HepG2 (cell line): ENCODE results near the gene VAMP8. TPM values are rescaled to one million over a fixed set of nuclear protein-coding genes. Genes with fewer than 3 reads are reported as not detected.

Source experiments
- ATAC-seq: fragments of 200-7000 bp; cut with Tn5 transposase; 3 replicates; pipeline ENCODE4 v1.9.1; 2020; ENCODE audit warnings: mild to moderate bottlenecking, moderate library complexity
- BruUV-seq: library from RNA; stranded (reverse); fragments of 400-500 nt; replicated peaks from 2 replicates; lab custom pipeline; 2021; lab: Mats Ljungman, UMichigan
- CTCF ChIA-PET: fragments of 300-600 bp; formaldehyde crosslinking; extraction: SDS; loops from one replicate; lab custom pipeline; 2021; ENCODE audit warnings: low total read pairs, inconsistent platforms, low intra/inter-chr PET ratio; lab: Yijun Ruan, JAX
- POLR2A ChIA-PET: fragments of 350-600 bp; sonication (Branson Sonifier 250); formaldehyde crosslinking; loops from one replicate; lab custom pipeline; 2020; ENCODE audit warnings: antibody characterized with exemption, inconsistent platforms; lab: Yijun Ruan, JAX
- DNase-seq: peaks from one replicate; pipeline ENCODE4 v3.0.0-alpha.2; 2015; ENCODE audit warnings: low spot score
- FAIRE-seq: peaks from 3 replicates; lab custom pipeline; 2011; peaks lifted over from hg19 to GRCh38; lab: Jason Lieb, UNC
- H2AFZ ChIP-seq: one replicate; pipeline ENCODE4 v1.6.1; 2011; ENCODE audit warnings: low read length, inconsistent platforms
- H3K27ac ChIP-seq: fragments of 300-600 bp; 3 replicates; pipeline ENCODE4 v1.8.0; 2011; ENCODE audit warnings: mixed run types, mild to moderate bottlenecking, mixed read lengths, low read length, inconsistent platforms; ENCODE audit not compliant: insufficient read depth; ENCODE audit errors: extremely low read length
- H3K27me3 ChIP-seq, 2 experiments: fragments of 200-600 bp in 1 of 2; 2 replicates in 1 of 2; 3 replicates in 1 of 2; pipeline versions ENCODE4 v1.6.0 to v1.8.0; 2011; ENCODE audit warnings: low read length in 2 of 2, mild to moderate bottlenecking in 2 of 2, moderate library complexity in 2 of 2, inconsistent platforms in 1 of 2; ENCODE audit not compliant: insufficient read depth in 2 of 2, control insufficient read depth in 1 of 2
- H3K36me3 ChIP-seq, 2 experiments: fragments of 200-600 bp in 1 of 2; replicated peaks in 1 of 2; 2 replicates in 1 of 2; 3 replicates in 1 of 2; pipeline versions ENCODE4 v1.5.1 to v1.8.0; 2011; ENCODE audit warnings: low read length in 2 of 2, inconsistent platforms in 1 of 2; ENCODE audit not compliant: insufficient read depth in 2 of 2, control insufficient read depth in 1 of 2
- H3K4me1 ChIP-seq: 2 replicates; pipeline ENCODE4 v1.5.1; 2012; ENCODE audit warnings: low read length, inconsistent platforms; ENCODE audit not compliant: insufficient read depth
- H3K4me2 ChIP-seq: 2 replicates; pipeline ENCODE4 v1.6.0; 2011; ENCODE audit warnings: low read depth, low read length, inconsistent platforms
- H3K4me3 ChIP-seq, 3 experiments: fragments of 200-600 bp in 1 of 3; sonication (generic), shearing (Covaris generic) in 1 of 3; replicated peaks in 1 of 3; 2 replicates each; pipeline ENCODE4 v1.5.1; 2011 to 2016; ENCODE audit warnings: low read length in 3 of 3, inconsistent platforms in 2 of 3, low read depth in 2 of 3, mild to moderate bottlenecking in 2 of 3, control low read depth in 1 of 3, mixed read lengths in 1 of 3; ENCODE audit not compliant: insufficient read depth in 1 of 3
- H3K79me2 ChIP-seq: one replicate; pipeline ENCODE4 v1.6.1; 2011; ENCODE audit warnings: low read length, inconsistent platforms; ENCODE audit not compliant: insufficient read depth
- H3K9ac ChIP-seq: 2 replicates; pipeline ENCODE4 v1.6.0; 2011; ENCODE audit warnings: mild to moderate bottlenecking, low read depth, low read length, inconsistent platforms; ENCODE audit not compliant: insufficient read depth
- H3K9me3 ChIP-seq: 2 replicates; pipeline ENCODE4 v1.5.1; 2012; ENCODE audit warnings: mild to moderate bottlenecking, low read length
- H4K20me1 ChIP-seq: 2 replicates; pipeline ENCODE4 v1.6.0; 2011; ENCODE audit warnings: inconsistent platforms, mild to moderate bottlenecking, low read length, moderate library complexity; ENCODE audit not compliant: insufficient read depth
- CCAR2 ChIP-seq: fragments of 200-400 bp; formaldehyde crosslinking; optimal IDR thresholded peaks from 2 replicates; pipeline ENCODE3; 2018; ENCODE audit warnings: low read depth, mild to moderate bottlenecking, low read length, moderate library complexity
- CCDC6 ChIP-seq: sonication (generic); formaldehyde crosslinking; IDR thresholded peaks from 2 replicates; pipeline ENCODE4 v1.8.1; 2022; ENCODE audit warnings: mild to moderate bottlenecking, missing genetic modification reagents, moderate library complexity
- DNMT3B ChIP-seq: conservative IDR thresholded peaks from 2 replicates; pipeline ENCODE4 v1.6.1; 2016; ENCODE audit warnings: missing biosample characterization, control low read depth
- ELF3 ChIP-seq: IDR thresholded peaks from 2 replicates; pipeline ENCODE4 v1.6.1; 2016; ENCODE audit warnings: missing genetic modification reagents, missing compliant biosample characterization
- FOXA3 ChIP-seq: IDR thresholded peaks from 2 replicates; pipeline ENCODE4 v1.6.1; 2016; ENCODE audit warnings: missing genetic modification reagents, missing compliant biosample characterization
- FOXO1 ChIP-seq: sonication (generic); formaldehyde crosslinking; IDR thresholded peaks from 2 replicates; pipeline ENCODE4 v1.4.0; 2020; ENCODE audit warnings: missing genetic modification reagents
- HMG20A ChIP-seq: IDR thresholded peaks from 2 replicates; pipeline ENCODE4 v1.6.1; 2016; ENCODE audit warnings: borderline replicate concordance
- KLF6 ChIP-seq: IDR thresholded peaks from 2 replicates; pipeline ENCODE4 v1.8.0; 2016; ENCODE audit warnings: missing biosample characterization, missing genetic modification reagents
- MTF1 ChIP-seq: sonication (generic); formaldehyde crosslinking; IDR thresholded peaks from 2 replicates; pipeline ENCODE4 v1.5.0; 2020; ENCODE audit warnings: missing genetic modification reagents
- MYNN ChIP-seq: sonication (generic); formaldehyde crosslinking; IDR thresholded peaks from 2 replicates; pipeline ENCODE4 v1.4.0; 2020; ENCODE audit warnings: mild to moderate bottlenecking, low read depth, missing genetic modification reagents
- PAXIP1 ChIP-seq: sonication (generic); formaldehyde crosslinking; conservative IDR thresholded peaks from 2 replicates; pipeline ENCODE4 v1.4.0; 2020; ENCODE audit warnings: mild to moderate bottlenecking, missing genetic modification reagents, moderate library complexity
- PHF21A ChIP-seq: sonication (generic); formaldehyde crosslinking; IDR thresholded peaks from 2 replicates; pipeline ENCODE4 v1.5.0; 2020; ENCODE audit warnings: mild to moderate bottlenecking, missing genetic modification reagents
- RXRB ChIP-seq: IDR thresholded peaks from 2 replicates; pipeline ENCODE4 v1.6.1; 2016; ENCODE audit warnings: borderline replicate concordance, missing genetic modification reagents, missing compliant biosample characterization
- SIN3A ChIP-seq: IDR thresholded peaks from 2 replicates; pipeline ENCODE4 v1.6.1; 2011; ENCODE audit warnings: low read depth, mild to moderate bottlenecking, control low read depth, low read length, borderline replicate concordance
- SIX4 ChIP-seq: sonication (generic); formaldehyde crosslinking; IDR thresholded peaks from 2 replicates; pipeline ENCODE4 v1.4.0; 2020; ENCODE audit warnings: missing genetic modification reagents
- SSRP1 ChIP-seq: IDR thresholded peaks from 2 replicates; pipeline ENCODE4 v1.6.1; 2016; ENCODE audit warnings: control low read depth
- TCF7 ChIP-seq: sonication (generic); IDR thresholded peaks from 2 replicates; pipeline ENCODE4 v1.6.1; 2016; ENCODE audit warnings: antibody characterized with exemption, low read depth
- ZNF251 ChIP-seq: sonication (generic); formaldehyde crosslinking; IDR thresholded peaks from 2 replicates; pipeline ENCODE4 v1.9.0; 2021; ENCODE audit warnings: mild to moderate bottlenecking, missing genetic modification reagents
- ZNF431 ChIP-seq: sonication (generic); formaldehyde crosslinking; IDR thresholded peaks from 2 replicates; pipeline ENCODE4 v1.9.0; 2022; ENCODE audit warnings: missing genetic modification reagents, low read depth, mild to moderate bottlenecking, borderline replicate concordance
- ZNF513 ChIP-seq: sonication (generic); formaldehyde crosslinking; conservative IDR thresholded peaks from 2 replicates; pipeline ENCODE4 v1.5.0; 2020; ENCODE audit warnings: missing genetic modification reagents
- ZNF878 ChIP-seq: sonication (generic); formaldehyde crosslinking; IDR thresholded peaks from 2 replicates; pipeline ENCODE4 v1.8.1; 2023; ENCODE audit warnings: mild to moderate bottlenecking, missing genetic modification reagents, moderate library complexity
- WGBS: methylation state at CpG from one replicate; pipeline ENCODE4 v1.1.6; 2017; ENCODE audit warnings: low lambda C conversion rate; 5-methylcytosine and 5-hydroxymethylcytosine counted together
- in situ Hi-C: cut with HindIII; loops from 2 replicates; pipeline ENCODE4 v1.10.0; 2017; ENCODE audit warnings: low pct_unique_long_range_greater_than_20kb; ENCODE audit not compliant: extremely low pct_ligation_motif_present
- intact Hi-C: fragments of 100-400 bp; cut with micrococcal nuclease; formaldehyde crosslinking; loops from one replicate; pipeline ENCODE4 v1.10.0; 2022; ENCODE audit not compliant: unreplicated experiment
- polyA plus RNA-seq, 8 experiments: library from polyadenylated mRNA; depleted of rRNA in 3 of 8; stranded (reverse) in 7 of 8; unstranded in 1 of 8; fragments of >200 nt; fragmentation: Illumina TruSeq in 4 of 8; extraction: Trizol in 4 of 8; gene quantifications; 2 replicates each; pipeline versions ENCODE4 v1.2.1 to v1.2.3, GENCODE V29; 2011 to 2016; ENCODE audit warnings: low read depth in 4 of 8, missing spikeins in 1 of 8, mixed read lengths in 1 of 8; ENCODE audit not compliant: insufficient read depth in 1 of 8
- total RNA-seq, 5 experiments: library from RNA; depleted of rRNA; stranded (reverse); fragments of >200 nt; fragmentation: Illumina TruSeq; extraction: Trizol; gene quantifications; 2 replicates each; pipeline ENCODE4 v1.2.3, GENCODE V29; 2016; ENCODE audit warnings: low read depth in 1 of 5

The VAMP8 gene
- total and polyA plus RNA-seq, 2 of the 13 experiments (the other 11 are each of a cell fraction or from before 2014, with no cell fraction given) = 83.3 to 157 TPM

- Histone ChIP-seq H3K4me1 (peaks cover 79% of the 10 kb centered on the region), H4K20me1 (no peaks in the 10 kb centered on the region), H3K4me2 (peak overlapping the region; percentile 86), H2AFZ (no peak overlapping the region), H3K9ac (peak overlapping the region; percentile 4; the same call in 1 of the 2 replicates), H3K9me3 (no peaks in the 10 kb centered on the region), H3K27ac (peak overlapping the region; percentile 26), H3K27me3 (no peaks in the 10 kb centered on the region; a peak in 1 of 5 replicates), H3K4me3 (no peak overlapping the region), H3K36me3 (peaks cover 13 to 29% of the 10 kb centered on the region in 2 experiments), H3K79me2 (peaks cover 38% of the 10 kb centered on the region)
- FAIRE-seq (no peak), ATAC-seq (no peak), DNase-seq (peak; percentile 87)
- in situ Hi-C loops (no loop called here), intact Hi-C loops (no loop called here)
- CTCF ChIA-PET = no interaction called here
- no TSS peak for BruUV-seq
- POLR2A ChIA-PET = interaction anchor here (0.6 to 25.9 kb wide), 10 partner anchors 11 to 240 kb away, joined by 3 to 795 read pairs (median 10); partner anchors contain the start of genes GGCX, MAT2A, RNF181 and SH2D6
- 55% methylated on average over 4 of the region's 4 CpGs for WGBS
- TF ChIP-seq MTF1 (CRISPR knock-in tag) (no peak), ZNF878 (CRISPR knock-in tag) (0 out of 2 replicates have a peak, but pooled peaks have one; percentile 25), KLF6 (CRISPR knock-in tag) (0 out of 2 replicates have a peak, but pooled peaks have one; percentile 21), ELF3 (CRISPR knock-in tag) (peak; percentile 28; the same call in 1 of the 2 replicates), DNMT3B (0 out of 2 replicates have a peak, but pooled peaks have one; percentile 1), TCF7 (peak; percentile 74), PAXIP1 (CRISPR knock-in tag) (0 out of 2 replicates have a peak, but pooled peaks have one; percentile 12), ZNF251 (no peak), FOXA3 (CRISPR knock-in tag) (peak; percentile 68), FOXO1 (CRISPR knock-in tag) (peak; percentile 28; the same call in 1 of the 2 replicates), ZNF431 (CRISPR knock-in tag) (0 out of 2 replicates have a peak, but pooled peaks have one; percentile 31), SSRP1 (CRISPR knock-in tag) (peak; percentile 33; the same call in 1 of the 2 replicates), SIX4 (CRISPR knock-in tag) (no peak), SIN3A (0 out of 2 replicates have a peak, but pooled peaks have one; percentile 29), CCAR2 (no peak), CCDC6 (peak; percentile 48; the same call in 1 of the 2 replicates), HMG20A (peak; percentile 23; the same call in 1 of the 2 replicates), ZNF513 (CRISPR knock-in tag) (no peak), RXRB (CRISPR knock-in tag) (peak; percentile 23; the same call in 1 of the 2 replicates), MYNN (CRISPR knock-in tag) (peak; percentile 57; the same call in 1 of the 2 replicates), PHF21A (peak; percentile 38; the same call in 1 of the 2 replicates)
Observed at GRCh38 chr2:85605406-85606115, 28.2 kb downstream of the VAMP8 start.
